HepG2 (cell line): Measurements from ENCODE around the gene NPHP4. TPM values are rescaled to one million over a fixed set of nuclear protein-coding genes. Genes with fewer than 3 reads are reported as not detected.

Experiments used
- ATAC-seq: fragments of 200-7000 bp; cut with Tn5 transposase; 3 replicates; pipeline ENCODE4 v1.9.1; 2020; ENCODE audit warnings: mild to moderate bottlenecking, moderate library complexity
- BruUV-seq: library from RNA; stranded (reverse); fragments of 400-500 nt; replicated peaks from 2 replicates; lab custom pipeline; 2021; lab: Mats Ljungman, UMichigan
- CTCF ChIA-PET: fragments of 300-600 bp; formaldehyde crosslinking; extraction: SDS; loops from one replicate; lab custom pipeline; 2021; ENCODE audit warnings: low total read pairs, inconsistent platforms, low intra/inter-chr PET ratio; lab: Yijun Ruan, JAX
- POLR2A ChIA-PET: fragments of 350-600 bp; sonication (Branson Sonifier 250); formaldehyde crosslinking; loops from one replicate; lab custom pipeline; 2020; ENCODE audit warnings: antibody characterized with exemption, inconsistent platforms; lab: Yijun Ruan, JAX
- DNase-seq: peaks from one replicate; pipeline ENCODE4 v3.0.0-alpha.2; 2015; ENCODE audit warnings: low spot score
- FAIRE-seq: peaks from 3 replicates; lab custom pipeline; 2011; peaks lifted over from hg19 to GRCh38; lab: Jason Lieb, UNC
- H2AFZ ChIP-seq: one replicate; pipeline ENCODE4 v1.6.1; 2011; ENCODE audit warnings: low read length, inconsistent platforms
- H3K27ac ChIP-seq: fragments of 300-600 bp; 3 replicates; pipeline ENCODE4 v1.8.0; 2011; ENCODE audit warnings: mixed run types, mild to moderate bottlenecking, mixed read lengths, low read length, inconsistent platforms; ENCODE audit not compliant: insufficient read depth; ENCODE audit errors: extremely low read length
- H3K27me3 ChIP-seq, 2 experiments: fragments of 200-600 bp in 1 of 2; 2 replicates in 1 of 2; 3 replicates in 1 of 2; pipeline versions ENCODE4 v1.6.0 to v1.8.0; 2011; ENCODE audit warnings: low read length in 2 of 2, mild to moderate bottlenecking in 2 of 2, moderate library complexity in 2 of 2, inconsistent platforms in 1 of 2; ENCODE audit not compliant: insufficient read depth in 2 of 2, control insufficient read depth in 1 of 2
- H3K36me3 ChIP-seq, 2 experiments: fragments of 200-600 bp in 1 of 2; replicated peaks in 1 of 2; 2 replicates in 1 of 2; 3 replicates in 1 of 2; pipeline versions ENCODE4 v1.5.1 to v1.8.0; 2011; ENCODE audit warnings: low read length in 2 of 2, inconsistent platforms in 1 of 2; ENCODE audit not compliant: insufficient read depth in 2 of 2, control insufficient read depth in 1 of 2
- H3K4me1 ChIP-seq: 2 replicates; pipeline ENCODE4 v1.5.1; 2012; ENCODE audit warnings: low read length, inconsistent platforms; ENCODE audit not compliant: insufficient read depth
- H3K4me2 ChIP-seq: 2 replicates; pipeline ENCODE4 v1.6.0; 2011; ENCODE audit warnings: low read depth, low read length, inconsistent platforms
- H3K4me3 ChIP-seq, 3 experiments: fragments of 200-600 bp in 1 of 3; sonication (generic), shearing (Covaris generic) in 1 of 3; replicated peaks in 1 of 3; 2 replicates each; pipeline ENCODE4 v1.5.1; 2011 to 2016; ENCODE audit warnings: low read length in 3 of 3, inconsistent platforms in 2 of 3, low read depth in 2 of 3, mild to moderate bottlenecking in 2 of 3, control low read depth in 1 of 3, mixed read lengths in 1 of 3; ENCODE audit not compliant: insufficient read depth in 1 of 3
- H3K79me2 ChIP-seq: one replicate; pipeline ENCODE4 v1.6.1; 2011; ENCODE audit warnings: low read length, inconsistent platforms; ENCODE audit not compliant: insufficient read depth
- H3K9ac ChIP-seq: 2 replicates; pipeline ENCODE4 v1.6.0; 2011; ENCODE audit warnings: mild to moderate bottlenecking, low read depth, low read length, inconsistent platforms; ENCODE audit not compliant: insufficient read depth
- H3K9me3 ChIP-seq: 2 replicates; pipeline ENCODE4 v1.5.1; 2012; ENCODE audit warnings: mild to moderate bottlenecking, low read length
- H4K20me1 ChIP-seq: 2 replicates; pipeline ENCODE4 v1.6.0; 2011; ENCODE audit warnings: inconsistent platforms, mild to moderate bottlenecking, low read length, moderate library complexity; ENCODE audit not compliant: insufficient read depth
- JDP2 ChIP-seq: sonication (generic); formaldehyde crosslinking; IDR thresholded peaks from 2 replicates; pipeline ENCODE4 v1.8.1; 2022; ENCODE audit warnings: missing genetic modification reagents, borderline replicate concordance
- NAIF1 ChIP-seq: sonication (generic); formaldehyde crosslinking; IDR thresholded peaks from 2 replicates; pipeline ENCODE4 v1.5.0; 2020; ENCODE audit warnings: mild to moderate bottlenecking, missing genetic modification reagents, borderline replicate concordance
- NFYB ChIP-seq: sonication (generic); formaldehyde crosslinking; IDR thresholded peaks from 2 replicates; pipeline ENCODE4 v1.4.0; 2020; ENCODE audit warnings: missing genetic modification reagents
- SOX13 ChIP-seq, 3 experiments: fragments of 450-650 bp in 1 of 3; sonication (generic) in 1 of 3; formaldehyde crosslinking in 1 of 3; IDR thresholded peaks in 2 of 3; conservative IDR thresholded peaks in 1 of 3; 2 replicates each; pipeline versions ENCODE4 v1.5.0 to v1.6.1; 2016 to 2020; ENCODE audit warnings: antibody characterized with exemption in 1 of 3, mild to moderate bottlenecking in 1 of 3, missing compliant biosample characterization in 1 of 3, missing genetic modification reagents in 1 of 3, moderate library complexity in 1 of 3
- XBP1 ChIP-seq: sonication (generic); formaldehyde crosslinking; IDR thresholded peaks from 2 replicates; pipeline ENCODE4 v1.5.0; 2020; ENCODE audit warnings: missing genetic modification reagents
- ZNF10 ChIP-seq: sonication (generic); formaldehyde crosslinking; IDR thresholded peaks from 2 replicates; pipeline ENCODE4 v1.4.0; 2020; ENCODE audit warnings: mild to moderate bottlenecking, low read depth, missing genetic modification reagents, borderline replicate concordance
- ZNF260 ChIP-seq: sonication (generic); formaldehyde crosslinking; IDR thresholded peaks from 2 replicates; pipeline ENCODE4 v1.4.0; 2020; ENCODE audit warnings: missing genetic modification reagents, low read depth, mild to moderate bottlenecking, borderline replicate concordance
- ZNF282 ChIP-seq: fragments of 450-650 bp; IDR thresholded peaks from 2 replicates; pipeline ENCODE4 v1.6.1; 2018; ENCODE audit not compliant: partially characterized antibody
- ZZZ3 ChIP-seq: sonication (generic); formaldehyde crosslinking; IDR thresholded peaks from 2 replicates; pipeline ENCODE4 v1.4.0; 2020; ENCODE audit warnings: missing genetic modification reagents, mild to moderate bottlenecking, borderline replicate concordance
- WGBS: methylation state at CpG from one replicate; pipeline ENCODE4 v1.1.6; 2017; ENCODE audit warnings: low lambda C conversion rate; 5-methylcytosine and 5-hydroxymethylcytosine counted together
- in situ Hi-C: cut with HindIII; loops from 2 replicates; pipeline ENCODE4 v1.10.0; 2017; ENCODE audit warnings: low pct_unique_long_range_greater_than_20kb; ENCODE audit not compliant: extremely low pct_ligation_motif_present
- intact Hi-C: fragments of 100-400 bp; cut with micrococcal nuclease; formaldehyde crosslinking; loops from one replicate; pipeline ENCODE4 v1.10.0; 2022; ENCODE audit not compliant: unreplicated experiment
- polyA plus RNA-seq, 8 experiments: library from polyadenylated mRNA; depleted of rRNA in 3 of 8; stranded (reverse) in 7 of 8; unstranded in 1 of 8; fragments of >200 nt; fragmentation: Illumina TruSeq in 4 of 8; extraction: Trizol in 4 of 8; gene quantifications; 2 replicates each; pipeline versions ENCODE4 v1.2.1 to v1.2.3, GENCODE V29; 2011 to 2016; ENCODE audit warnings: low read depth in 4 of 8, missing spikeins in 1 of 8, mixed read lengths in 1 of 8; ENCODE audit not compliant: insufficient read depth in 1 of 8
- total RNA-seq, 5 experiments: library from RNA; depleted of rRNA; stranded (reverse); fragments of >200 nt; fragmentation: Illumina TruSeq; extraction: Trizol; gene quantifications; 2 replicates each; pipeline ENCODE4 v1.2.3, GENCODE V29; 2016; ENCODE audit warnings: low read depth in 1 of 5

NPHP4 gene
- total and polyA plus RNA-seq, 2 of the 13 experiments (the other 11 are each of a cell fraction or from before 2014, with no cell fraction given): 4.4 to 6.8 TPM

- no peak for DNase-seq
- H3K79me2 ChIP-seq: no peaks in the 10 kb centered on the region
- POLR2A ChIA-PET: no interaction called here
- in situ Hi-C loops (no loop called here), intact Hi-C loops (no loop called here)
- no peak for FAIRE-seq
- no peak overlapping the region for H3K27ac ChIP-seq
- H3K4me2 ChIP-seq: no peak overlapping the region
- CTCF ChIA-PET: no interaction called here
- peaks cover 7 to 58% of the 10 kb centered on the region in 2 experiments for H3K36me3 ChIP-seq
- no peaks in the 10 kb centered on the region for H3K27me3 ChIP-seq
- no peaks in the 10 kb centered on the region for H3K9me3 ChIP-seq
- H3K4me1 ChIP-seq: no peaks in the 10 kb centered on the region
- 97% methylated on average over 9 of the region's 12 CpGs for WGBS
- no peak overlapping the region for H3K9ac ChIP-seq
- BruUV-seq: no TSS peak
- H2AFZ ChIP-seq: no peak overlapping the region
- no peaks in the 10 kb centered on the region for H4K20me1 ChIP-seq
- no peak for ATAC-seq
- H3K4me3 ChIP-seq: no peak overlapping the region
- TF ChIP-seq ZNF10 (no peak), ZNF260 (CRISPR knock-in tag) (no peak), XBP1 (CRISPR knock-in tag) (no peak), SOX13 (IDR thresholded peaks at IDR 0.05) (no peak), SOX13 (CRISPR knock-in tag; conservative IDR thresholded peaks at IDR 0.05 in 1 of 2, IDR thresholded peaks at IDR 0.05 in 1 of 2) (no peak), ZNF282 (no peak), NAIF1 (CRISPR knock-in tag) (no peak)
Measured at GRCh38 chr1:5905436-5905835, 86.8 kb downstream of the NPHP4 start.

DNA sequence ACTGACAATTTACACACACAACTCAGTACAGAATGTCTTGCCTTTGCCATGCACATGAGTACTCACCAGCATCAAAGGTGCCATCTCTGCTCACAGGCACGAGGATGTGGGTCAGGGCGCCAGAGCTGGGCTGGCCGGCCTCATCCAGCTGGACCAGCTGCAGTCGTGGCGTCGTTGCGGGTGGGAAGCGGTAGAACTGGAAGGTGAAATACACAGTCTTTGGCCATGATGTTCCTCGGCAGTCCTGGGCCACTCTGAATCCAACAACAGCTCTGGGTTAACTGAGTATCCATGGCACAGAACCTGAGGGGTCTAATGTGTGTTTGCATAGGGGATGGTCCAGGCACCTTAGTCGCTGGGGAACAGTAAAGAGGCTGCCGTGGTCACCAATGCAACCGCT lies 87.7 kb downstream of the NPHP4 start:
- ChIA-PET CTCF (no interaction called here), POLR2A (no interaction called here)
- H2AFZ ChIP-seq: no peak overlapping the region
- DNase-seq (no peak), FAIRE-seq (no peak), ATAC-seq (no peak)
- BruUV-seq: no TSS peak
- no peak overlapping the region for H3K9ac ChIP-seq
- no peaks in the 10 kb centered on the region for H3K9me3 ChIP-seq
- peaks cover 8 to 63% of the 10 kb centered on the region in 2 experiments for H3K36me3 ChIP-seq
- no peaks in the 10 kb centered on the region for H3K79me2 ChIP-seq
- no peaks in the 10 kb centered on the region for H4K20me1 ChIP-seq
- no peaks in the 10 kb centered on the region for H3K27me3 ChIP-seq
- no peaks in the 10 kb centered on the region for H3K4me1 ChIP-seq
- H3K27ac ChIP-seq: no peak overlapping the region
- WGBS: 95% methylated on average over 12 of the region's 12 CpGs
- intact Hi-C loops (no loop called here), in situ Hi-C loops (no loop called here)
- TF ChIP-seq ZZZ3 (CRISPR knock-in tag) (no peak), NFYB (CRISPR knock-in tag) (no peak), JDP2 (no peak)
- H3K4me2 ChIP-seq: no peak overlapping the region
- H3K4me3 ChIP-seq: no peak overlapping the region
